ENCODE measurements around the gene SCYL2.

The SCYL2 gene

GRCh38 chr12:100383586-100384558 is 116.9 kb downstream of the SCYL2 start:
- Mint-ChIP-seq H3K4me3 (no peak overlapping the region), H3K27ac (no peak overlapping the region)

GRCh38 chr12:100384559-100384935 is 117.6 kb downstream of the SCYL2 start:
- peaks cover 3% of the 10 kb centered on the region for H3K27me3 Mint-ChIP-seq
- ATAC-seq (ENCODE audit: low read depth), result no peak
- no peak overlapping the region for H3K4me3 Mint-ChIP-seq
- no peak for DNase-seq (ENCODE audit: low spot score in 2 of 2)
- H3K27ac Mint-ChIP-seq, result no peak overlapping the region
- H3K4me1 Mint-ChIP-seq, result peaks cover 2% of the 10 kb centered on the region
- no peaks in the 10 kb centered on the region for H3K9me3 Mint-ChIP-seq
- no peaks in the 10 kb centered on the region for H3K36me3 Mint-ChIP-seq

More at GRCh38 chr12:100383586-100384558, 116.9 kb downstream of the SCYL2 start:
- Mint-ChIP-seq H3K36me3 (no peaks in the 10 kb centered on the region), H3K9me3 (no peaks in the 10 kb centered on the region), H3K4me1 (peaks cover 2% of the 10 kb centered on the region), H3K27me3 (peaks cover 3% of the 10 kb centered on the region)
- no peak for ATAC-seq (ENCODE audit: low read depth)
- no peak for DNase-seq (ENCODE audit: low spot score in 2 of 2)

GRCh38 chr12:100388382-100388781 is 121.4 kb downstream of the SCYL2 start:
- H3K4me1 Mint-ChIP-seq, result no peaks in the 10 kb centered on the region
- no peaks in the 10 kb centered on the region for H3K9me3 Mint-ChIP-seq
- no peak for ATAC-seq (ENCODE audit: low read depth)
- H3K4me3 Mint-ChIP-seq, result no peak overlapping the region
- H3K36me3 Mint-ChIP-seq, result no peaks in the 10 kb centered on the region
- DNase-seq (ENCODE audit: low spot score in 2 of 2), result no peak
- peaks cover 6% of the 10 kb centered on the region for H3K27me3 Mint-ChIP-seq
- no peak overlapping the region for H3K27ac Mint-ChIP-seq

Data from memory B cell (primary cell).